ENCODE data around the gene TPM3. TPM values are rescaled to one million over a fixed set of nuclear protein-coding genes. Genes with fewer than 3 reads are reported as not detected.

TPM3 gene
- total and polyA plus RNA-seq, 9 of the 15 experiments (the other 6 are each of a cell fraction or from before 2014, with no cell fraction given) = 202 to 604 (median 421) TPM

DNA sequence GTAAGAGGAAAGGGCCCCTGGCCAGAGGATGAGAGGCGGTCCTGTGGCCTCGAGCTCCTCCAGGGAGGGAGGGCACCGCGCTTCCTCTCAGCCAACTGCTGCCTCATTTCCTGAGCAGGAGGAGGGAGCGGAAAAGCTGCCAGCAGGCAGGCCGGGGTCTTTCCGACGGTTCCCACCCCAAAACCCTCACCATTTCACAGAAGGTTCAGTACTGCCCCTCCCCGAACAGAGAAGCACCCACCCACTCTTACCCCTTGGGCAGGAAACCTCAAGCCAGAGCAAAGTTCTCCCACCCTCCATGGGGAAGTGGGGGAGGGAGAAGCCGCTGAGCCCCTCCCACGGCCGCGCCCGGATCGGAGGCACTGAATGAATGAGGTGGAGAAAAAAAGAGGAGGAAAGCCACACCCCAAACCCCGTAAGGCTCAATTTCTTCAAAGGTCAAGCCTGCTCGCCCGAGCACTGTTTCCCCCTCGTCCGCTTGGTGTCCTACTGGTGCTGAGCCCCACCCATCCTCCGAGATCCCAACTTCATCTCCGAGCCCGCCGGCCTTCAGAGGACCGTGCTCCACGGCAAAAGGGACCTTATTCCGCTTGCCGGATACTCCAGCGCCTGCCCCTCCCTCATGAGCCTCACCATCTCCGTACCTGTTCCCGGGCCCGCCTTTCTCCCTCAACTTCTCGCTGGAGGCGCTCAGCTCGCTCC is 9.4 kb downstream of the TPM3 start (continued):
- TF ChIP-seq E2F1 (CRISPR knock-in tag; IDR thresholded peaks at IDR 0.05) = no peak
- no peak for TF ChIP-seq KLF6 (CRISPR knock-in tag; IDR thresholded peaks at IDR 0.05; ENCODE audit: borderline replicate concordance)
- TF ChIP-seq BDP1 (IDR thresholded peaks at IDR 0.05; ENCODE audit: insufficient read depth, insufficient read length) = no peak
- no peak for TF ChIP-seq CSDE1 (IDR thresholded peaks at IDR 0.05)
- peak; percentile 53; the same call in 1 of the 2 replicates for TF ChIP-seq MXI1 (IDR thresholded peaks at IDR 0.05; ENCODE audit: low read depth, low read length)
- no peak for TF ChIP-seq ZNF561 (CRISPR knock-in tag; conservative IDR thresholded peaks at IDR 0.05)
- no peak for TF ChIP-seq BHLHE40 (IDR thresholded peaks at IDR 0.05; ENCODE audit: low read length)
- no peak for TF ChIP-seq MEIS2 (IDR thresholded peaks at IDR 0.05; ENCODE audit: partially characterized antibody)
- peak; percentile 69 for TF ChIP-seq ZNF316 (IDR thresholded peaks at IDR 0.05)
- TF ChIP-seq FOXK2 (conservative IDR thresholded peaks at IDR 0.05 in 1 of 2, IDR thresholded peaks at IDR 0.05 in 1 of 2; ENCODE audit: low read depth in 2 of 2) = no peak
- no peak for TF ChIP-seq DDX20 (tag; IDR thresholded peaks at IDR 0.05; ENCODE audit: low read depth)
- TF ChIP-seq, protein P1, sequence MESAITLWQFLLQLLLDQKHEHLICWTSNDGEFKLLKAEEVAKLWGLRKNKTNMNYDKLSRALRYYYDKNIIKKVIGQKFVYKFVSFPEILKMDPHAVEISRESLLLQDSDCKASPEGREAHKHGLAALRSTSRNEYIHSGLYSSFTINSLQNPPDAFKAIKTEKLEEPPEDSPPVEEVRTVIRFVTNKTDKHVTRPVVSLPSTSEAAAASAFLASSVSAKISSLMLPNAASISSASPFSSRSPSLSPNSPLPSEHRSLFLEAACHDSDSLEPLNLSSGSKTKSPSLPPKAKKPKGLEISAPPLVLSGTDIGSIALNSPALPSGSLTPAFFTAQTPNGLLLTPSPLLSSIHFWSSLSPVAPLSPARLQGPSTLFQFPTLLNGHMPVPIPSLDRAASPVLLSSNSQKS (CRISPR knock-in tag; IDR thresholded peaks at IDR 0.05) = no peak
- TF ChIP-seq, protein P2, sequence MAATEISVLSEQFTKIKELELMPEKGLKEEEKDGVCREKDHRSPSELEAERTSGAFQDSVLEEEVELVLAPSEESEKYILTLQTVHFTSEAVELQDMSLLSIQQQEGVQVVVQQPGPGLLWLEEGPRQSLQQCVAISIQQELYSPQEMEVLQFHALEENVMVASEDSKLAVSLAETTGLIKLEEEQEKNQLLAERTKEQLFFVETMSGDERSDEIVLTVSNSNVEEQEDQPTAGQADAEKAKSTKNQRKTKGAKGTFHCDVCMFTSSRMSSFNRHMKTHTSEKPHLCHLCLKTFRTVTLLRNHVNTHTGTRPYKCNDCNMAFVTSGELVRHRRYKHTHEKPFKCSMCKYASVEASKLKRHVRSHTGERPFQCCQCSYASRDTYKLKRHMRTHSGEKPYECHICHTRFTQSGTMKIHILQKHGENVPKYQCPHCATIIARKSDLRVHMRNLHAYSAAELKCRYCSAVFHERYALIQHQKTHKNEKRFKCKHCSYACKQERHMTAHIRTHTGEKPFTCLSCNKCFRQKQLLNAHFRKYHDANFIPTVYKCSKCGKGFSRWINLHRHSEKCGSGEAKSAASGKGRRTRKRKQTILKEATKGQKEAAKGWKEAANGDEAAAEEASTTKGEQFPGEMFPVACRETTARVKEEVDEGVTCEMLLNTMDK (IDR thresholded peaks at IDR 0.05; ENCODE audit: borderline replicate concordance, insufficient read depth, low read depth, low read length, poor library complexity, severe bottlenecking) = peak; percentile 76
- no peak for TF ChIP-seq ZNF253 (CRISPR knock-in tag; conservative IDR thresholded peaks at IDR 0.05)
- no peak for TF ChIP-seq NFXL1 (CRISPR knock-in tag; IDR thresholded peaks at IDR 0.05)
- TF ChIP-seq CAMTA2 (CRISPR knock-in tag; conservative IDR thresholded peaks at IDR 0.05) = no peak
- TF ChIP-seq TARDBP (IDR thresholded peaks at IDR 0.05) = no peak
- no peak for TF ChIP-seq DLX4 (CRISPR knock-in tag; IDR thresholded peaks at IDR 0.05)
- TF ChIP-seq SMARCA5 (IDR thresholded peaks at IDR 0.05) = 0 out of 2 replicates have a peak, but pooled peaks have one; percentile 37
- TF ChIP-seq NBN (IDR thresholded peaks at IDR 0.05; ENCODE audit: low read depth) = no peak; the same call in 1 of the 2 replicates
- TF ChIP-seq LARP7 (IDR thresholded peaks at IDR 0.05) = no peak
- TF ChIP-seq MTA3 (IDR thresholded peaks at IDR 0.05; ENCODE audit: borderline replicate concordance) = peak; percentile 15; the same call in 1 of the 2 replicates
- TF ChIP-seq, protein P3, sequence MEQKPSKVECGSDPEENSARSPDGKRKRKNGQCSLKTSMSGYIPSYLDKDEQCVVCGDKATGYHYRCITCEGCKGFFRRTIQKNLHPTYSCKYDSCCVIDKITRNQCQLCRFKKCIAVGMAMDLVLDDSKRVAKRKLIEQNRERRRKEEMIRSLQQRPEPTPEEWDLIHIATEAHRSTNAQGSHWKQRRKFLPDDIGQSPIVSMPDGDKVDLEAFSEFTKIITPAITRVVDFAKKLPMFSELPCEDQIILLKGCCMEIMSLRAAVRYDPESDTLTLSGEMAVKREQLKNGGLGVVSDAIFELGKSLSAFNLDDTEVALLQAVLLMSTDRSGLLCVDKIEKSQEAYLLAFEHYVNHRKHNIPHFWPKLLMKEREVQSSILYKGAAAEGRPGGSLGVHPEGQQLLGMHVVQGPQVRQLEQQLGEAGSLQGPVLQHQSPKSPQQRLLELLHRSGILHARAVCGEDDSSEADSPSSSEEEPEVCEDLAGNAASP (IDR thresholded peaks at IDR 0.05) = no peak
- TF ChIP-seq ZNF77 (CRISPR knock-in tag; IDR thresholded peaks at IDR 0.05) = no peak

All from K562 (cell line).